Astrocyte (in vitro differentiated cells and primary cell): ENCODE measurements around the gene ELMOD3. TPM values are rescaled to one million over a fixed set of nuclear protein-coding genes. Genes with fewer than 3 reads are reported as not detected.
"Not testable (repeated sequence)": the region's sequence is repeated elsewhere in the genome, so short reads cannot be mapped to it uniquely, and the experiment has no call there.

Experiments
- DNase-seq: peaks from one replicate; pipeline ENCODE4 v3.0.0-alpha.2; 2010; ENCODE audit warnings: low read depth
- FAIRE-seq: peaks from 2 replicates; lab custom pipeline; 2011; peaks lifted over from hg19 to GRCh38; lab: Jason Lieb, UNC
- H2AFZ ChIP-seq: 2 replicates; pipeline ENCODE4 v1.6.0; 2012; ENCODE audit warnings: low read depth, low read length, inconsistent platforms
- H3K27ac ChIP-seq: 2 replicates; pipeline ENCODE4 v1.5.1; 2011; ENCODE audit warnings: low read depth, low read length, inconsistent platforms
- H3K27me3 ChIP-seq: 2 replicates; pipeline ENCODE4 v1.6.0; 2011; ENCODE audit warnings: low read length, inconsistent platforms; ENCODE audit not compliant: insufficient read depth
- H3K36me3 ChIP-seq: 2 replicates; pipeline ENCODE4 v1.5.1; 2011; ENCODE audit warnings: low read length, inconsistent platforms; ENCODE audit not compliant: insufficient read depth
- H3K4me1 ChIP-seq: 2 replicates; pipeline ENCODE4 v1.5.1; 2011; ENCODE audit warnings: low read length, inconsistent platforms; ENCODE audit not compliant: insufficient read depth
- H3K4me2 ChIP-seq: 2 replicates; pipeline ENCODE4 v1.6.0; 2012; ENCODE audit warnings: low read length, inconsistent platforms
- H3K4me3 ChIP-seq: 2 replicates; pipeline ENCODE4 v1.5.1; 2011; ENCODE audit warnings: low read depth, mild to moderate bottlenecking, low read length, inconsistent platforms; ENCODE audit not compliant: insufficient read depth
- H3K79me2 ChIP-seq: 2 replicates; pipeline ENCODE4 v1.6.0; 2012; ENCODE audit warnings: mild to moderate bottlenecking, low read length, inconsistent platforms; ENCODE audit not compliant: insufficient read depth
- H3K9ac ChIP-seq: 2 replicates; pipeline ENCODE4 v1.6.0; 2012; ENCODE audit warnings: mild to moderate bottlenecking, low read length, inconsistent platforms
- H3K9me3 ChIP-seq: 2 replicates; pipeline ENCODE4 v1.5.1; 2012; ENCODE audit warnings: low read depth, mild to moderate bottlenecking, low read length, inconsistent platforms; ENCODE audit not compliant: insufficient read depth
- H4K20me1 ChIP-seq: 2 replicates; pipeline ENCODE4 v1.6.0; 2012; ENCODE audit warnings: low read length, inconsistent platforms; ENCODE audit not compliant: insufficient read depth
- H3K27ac Mint-ChIP-seq: one replicate; pipeline ENCODE4 v1.8.0; 2021; ENCODE audit warnings: mild to moderate bottlenecking, mixed read lengths; ENCODE audit not compliant: unreplicated experiment
- H3K27me3 Mint-ChIP-seq: one replicate; pipeline ENCODE4 v1.8.0; 2021; ENCODE audit warnings: low read depth, mixed read lengths; ENCODE audit not compliant: unreplicated experiment
- H3K36me3 Mint-ChIP-seq: one replicate; pipeline ENCODE4 v1.8.0; 2021; ENCODE audit warnings: low read depth, mixed read lengths; ENCODE audit not compliant: unreplicated experiment
- H3K4me1 Mint-ChIP-seq: one replicate; pipeline ENCODE4 v1.8.0; 2021; ENCODE audit warnings: low read depth, mixed read lengths; ENCODE audit not compliant: unreplicated experiment
- H3K4me3 Mint-ChIP-seq: one replicate; pipeline ENCODE4 v1.8.0; 2021; ENCODE audit warnings: mild to moderate bottlenecking, moderate library complexity, mixed read lengths; ENCODE audit not compliant: unreplicated experiment
- H3K9me3 Mint-ChIP-seq: one replicate; pipeline ENCODE4 v1.8.0; 2021; ENCODE audit warnings: mild to moderate bottlenecking, mixed read lengths; ENCODE audit not compliant: unreplicated experiment
- EZH2 ChIP-seq: IDR thresholded peaks from 2 replicates; pipeline ENCODE4 v1.6.1; 2012; ENCODE audit warnings: mild to moderate bottlenecking, low read length, inconsistent platforms; ENCODE audit not compliant: insufficient read depth
- total RNA-seq: library from RNA; stranded (reverse); gene quantifications from 2 replicates; pipeline ENCODE4 v1.2.1, GENCODE V29; 2021
- TF ChIP-seq, protein P1 (sequence below): IDR thresholded peaks from 2 replicates; pipeline ENCODE4 v1.5.1; 2011; ENCODE audit warnings: low read depth, mild to moderate bottlenecking, inconsistent platforms, low read length, moderate library complexity; ENCODE audit not compliant: insufficient read depth

Gene ELMOD3
- total RNA-seq, 1 donor from 2014 or later = 11.7 TPM

DNA sequence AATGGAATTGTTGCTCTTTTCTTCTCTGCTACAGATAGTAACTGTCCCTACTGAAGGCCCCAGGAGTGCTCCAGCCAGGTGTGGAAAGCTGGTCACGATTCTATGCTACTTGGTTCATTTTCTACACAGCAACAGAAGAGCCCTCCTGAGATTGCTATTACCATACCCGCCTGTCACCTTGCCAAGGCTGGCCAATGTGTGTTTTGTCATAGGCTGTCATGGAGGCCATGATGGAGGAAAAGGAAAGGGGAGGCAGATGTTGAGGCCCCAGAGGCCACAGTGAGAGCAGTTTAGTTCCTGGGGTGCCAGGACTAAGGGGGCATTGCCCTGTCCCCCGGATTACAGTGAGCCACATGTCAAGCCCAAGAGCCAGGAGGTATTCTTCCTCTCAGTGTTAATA lies 952 bp downstream of the ELMOD3 start:
- Mint-ChIP-seq H3K27ac (peak overlapping the region; percentile 34), H3K9me3 (no peaks in the 10 kb centered on the region), H3K27me3 (no peaks in the 10 kb centered on the region), H3K4me1 (peaks cover 11% of the 10 kb centered on the region), H3K36me3 (peaks cover 11% of the 10 kb centered on the region), H3K4me3 (peak overlapping the region; percentile 99)
- DNase-seq (no peak), FAIRE-seq (no peak)
- H3K27ac ChIP-seq = no peak overlapping the region
- H3K27me3 ChIP-seq = no peaks in the 10 kb centered on the region
- peaks cover 9% of the 10 kb centered on the region for H3K4me1 ChIP-seq
- H4K20me1 ChIP-seq = peaks cover 11% of the 10 kb centered on the region
- peak overlapping the region; percentile 97 for H3K4me3 ChIP-seq
- peak overlapping the region; percentile 98 for H3K4me2 ChIP-seq
- H3K9me3 ChIP-seq = no peaks in the 10 kb centered on the region
- peak overlapping the region; percentile 97 for H3K9ac ChIP-seq
- peak overlapping the region; percentile 99 for H2AFZ ChIP-seq
- H3K79me2 ChIP-seq = peaks cover 37% of the 10 kb centered on the region
- TF ChIP-seq EZH2 = no peak
- TF ChIP-seq, protein P1, sequence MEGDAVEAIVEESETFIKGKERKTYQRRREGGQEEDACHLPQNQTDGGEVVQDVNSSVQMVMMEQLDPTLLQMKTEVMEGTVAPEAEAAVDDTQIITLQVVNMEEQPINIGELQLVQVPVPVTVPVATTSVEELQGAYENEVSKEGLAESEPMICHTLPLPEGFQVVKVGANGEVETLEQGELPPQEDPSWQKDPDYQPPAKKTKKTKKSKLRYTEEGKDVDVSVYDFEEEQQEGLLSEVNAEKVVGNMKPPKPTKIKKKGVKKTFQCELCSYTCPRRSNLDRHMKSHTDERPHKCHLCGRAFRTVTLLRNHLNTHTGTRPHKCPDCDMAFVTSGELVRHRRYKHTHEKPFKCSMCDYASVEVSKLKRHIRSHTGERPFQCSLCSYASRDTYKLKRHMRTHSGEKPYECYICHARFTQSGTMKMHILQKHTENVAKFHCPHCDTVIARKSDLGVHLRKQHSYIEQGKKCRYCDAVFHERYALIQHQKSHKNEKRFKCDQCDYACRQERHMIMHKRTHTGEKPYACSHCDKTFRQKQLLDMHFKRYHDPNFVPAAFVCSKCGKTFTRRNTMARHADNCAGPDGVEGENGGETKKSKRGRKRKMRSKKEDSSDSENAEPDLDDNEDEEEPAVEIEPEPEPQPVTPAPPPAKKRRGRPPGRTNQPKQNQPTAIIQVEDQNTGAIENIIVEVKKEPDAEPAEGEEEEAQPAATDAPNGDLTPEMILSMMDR = no peak
- H3K36me3 ChIP-seq = peaks cover 4% of the 10 kb centered on the region

DNA sequence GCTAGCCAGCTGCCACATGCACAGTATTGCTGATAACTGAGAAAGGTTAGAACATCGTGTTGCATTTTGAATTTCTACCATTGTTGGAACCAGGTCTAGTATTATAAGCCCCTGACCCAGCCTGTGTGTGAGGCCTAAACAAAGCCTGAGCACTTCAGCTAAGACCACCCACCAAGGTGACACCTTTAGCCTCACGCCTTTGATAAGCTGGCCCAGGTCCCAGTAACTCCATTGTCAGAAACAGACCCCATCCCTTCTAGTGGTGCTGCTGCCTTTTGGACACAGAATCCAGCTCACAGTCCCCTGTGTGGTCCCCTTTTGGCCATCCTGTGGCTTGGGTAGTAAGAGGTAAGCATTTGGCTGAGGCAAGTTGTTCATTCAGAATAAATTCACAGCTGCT lies 1.6 kb downstream of the ELMOD3 start:
- H3K79me2 ChIP-seq = peaks cover 37% of the 10 kb centered on the region
- H3K27me3 ChIP-seq = no peaks in the 10 kb centered on the region
- no peak overlapping the region for H3K9ac ChIP-seq
- no peaks in the 10 kb centered on the region for H3K9me3 ChIP-seq
- no peak overlapping the region for H3K27ac Mint-ChIP-seq
- peak overlapping the region; percentile 20 for H3K4me3 Mint-ChIP-seq
- no peaks in the 10 kb centered on the region for H3K27me3 Mint-ChIP-seq
- no peak overlapping the region for H3K4me2 ChIP-seq
- no peak overlapping the region for H3K27ac ChIP-seq
- H3K4me3 ChIP-seq = no peak overlapping the region
- no peak for FAIRE-seq
- H3K36me3 Mint-ChIP-seq = peaks cover 6% of the 10 kb centered on the region
- H3K9me3 Mint-ChIP-seq = no peaks in the 10 kb centered on the region
- peaks cover 3% of the 10 kb centered on the region for H3K36me3 ChIP-seq
- H2AFZ ChIP-seq = no peak overlapping the region
- H3K4me1 Mint-ChIP-seq = peaks cover 11% of the 10 kb centered on the region
- TF ChIP-seq EZH2 = no peak
- TF ChIP-seq, protein P1 = no peak
- no peak for DNase-seq
- peaks cover 11% of the 10 kb centered on the region for H4K20me1 ChIP-seq
- peaks cover 9% of the 10 kb centered on the region for H3K4me1 ChIP-seq

DNA sequence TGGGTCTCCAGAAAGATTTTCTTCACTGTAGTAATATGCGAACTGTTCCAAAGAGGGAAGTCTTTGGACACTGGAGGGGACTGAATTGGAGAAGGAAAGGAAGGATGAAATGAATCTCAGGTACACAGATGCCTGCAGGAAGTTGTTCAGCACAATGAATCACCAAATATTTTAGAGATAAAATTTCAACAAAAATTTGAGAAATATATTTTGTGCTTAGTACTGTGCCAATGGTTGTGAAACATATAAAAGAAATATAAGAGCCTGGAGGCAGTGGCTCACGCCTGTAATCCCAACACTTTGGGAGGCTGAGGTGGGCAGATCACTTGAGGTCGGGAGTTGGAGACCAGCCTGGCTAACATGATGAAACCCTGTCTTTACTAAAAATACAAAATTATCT lies 3.2 kb downstream of the ELMOD3 start:
- Mint-ChIP-seq H3K4me1 (peaks cover 10% of the 10 kb centered on the region), H3K36me3 (peaks cover 10% of the 10 kb centered on the region), H3K9me3 (peaks cover 2% of the 10 kb centered on the region), H3K27me3 (no peaks in the 10 kb centered on the region), H3K4me3 (no peak overlapping the region), H3K27ac (no peak overlapping the region)
- TF ChIP-seq EZH2 = no peak
- TF ChIP-seq, protein P1 = no peak
- no peaks in the 10 kb centered on the region for H3K27me3 ChIP-seq
- FAIRE-seq = no peak
- H3K79me2 ChIP-seq = peaks cover 33% of the 10 kb centered on the region
- no peaks in the 10 kb centered on the region for H4K20me1 ChIP-seq
- H3K9me3 ChIP-seq = no peaks in the 10 kb centered on the region
- no peak for DNase-seq
- H3K4me3 ChIP-seq = no peak overlapping the region
- H2AFZ ChIP-seq = no peak overlapping the region
- no peak overlapping the region for H3K4me2 ChIP-seq
- H3K36me3 ChIP-seq = no peaks in the 10 kb centered on the region
- no peak overlapping the region for H3K27ac ChIP-seq
- peaks cover 9% of the 10 kb centered on the region for H3K4me1 ChIP-seq
- no peak overlapping the region for H3K9ac ChIP-seq

GRCh38 chr2:85362653-85363387 lies 8.3 kb downstream of the ELMOD3 start:
- not testable (repeated sequence) for H3K79me2 ChIP-seq, H3K9ac ChIP-seq, H3K4me3 Mint-ChIP-seq, H2AFZ ChIP-seq, H3K4me2 ChIP-seq, H3K4me1 Mint-ChIP-seq, H3K27ac Mint-ChIP-seq, H3K4me1 ChIP-seq, H4K20me1 ChIP-seq, DNase-seq, H3K9me3 ChIP-seq, H3K27ac ChIP-seq, H3K9me3 Mint-ChIP-seq, H3K4me3 ChIP-seq, H3K27me3 ChIP-seq, H3K27me3 Mint-ChIP-seq, FAIRE-seq, H3K36me3 ChIP-seq
- peaks cover 19% of the 10 kb centered on the region for H3K36me3 Mint-ChIP-seq
